Urothelium cell line (cell line): ENCODE results near the gene ZNF579.
"Not testable (repeated sequence)": the region's sequence is repeated elsewhere in the genome, so short reads cannot be mapped to it uniquely, and the experiment has no call there.

ENCODE experiments used
- DNase-seq: peaks from one replicate; pipeline ENCODE4 v3.0.0; 2011; ENCODE audit warnings: low spot score, mixed read lengths
- FAIRE-seq: peaks from 2 replicates; lab custom pipeline; 2011; peaks lifted over from hg19 to GRCh38; lab: Jason Lieb, UNC

The ZNF579 gene

DNA sequence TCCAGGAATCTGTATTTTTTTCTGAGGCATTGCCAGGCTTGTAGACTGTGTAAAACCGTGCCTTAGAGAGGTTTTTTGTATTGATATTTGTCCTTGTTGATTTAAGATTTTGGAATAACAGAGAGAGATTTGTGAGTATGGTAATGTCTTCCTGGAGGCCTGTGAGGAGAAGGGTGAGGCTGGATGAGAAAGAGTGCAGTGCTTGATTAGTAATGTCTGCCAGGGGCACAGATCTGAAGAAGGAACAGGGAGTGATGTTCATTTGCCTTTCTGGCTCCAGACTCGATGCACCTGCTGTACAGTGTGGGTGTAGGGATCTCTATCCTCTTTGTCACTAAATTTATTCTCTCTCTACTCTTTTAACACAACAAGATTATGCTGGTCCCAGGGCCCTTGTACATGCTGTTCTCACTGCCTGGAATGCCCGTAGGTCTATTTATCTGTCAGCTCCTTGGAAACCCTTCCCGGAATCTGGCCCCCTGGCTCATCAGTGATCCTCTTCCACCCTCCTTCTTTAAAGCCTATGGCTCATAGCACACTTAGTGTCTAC, 14.4 kb upstream of the ZNF579 start:
- no peak for DNase-seq
- FAIRE-seq, result no peak

DNA sequence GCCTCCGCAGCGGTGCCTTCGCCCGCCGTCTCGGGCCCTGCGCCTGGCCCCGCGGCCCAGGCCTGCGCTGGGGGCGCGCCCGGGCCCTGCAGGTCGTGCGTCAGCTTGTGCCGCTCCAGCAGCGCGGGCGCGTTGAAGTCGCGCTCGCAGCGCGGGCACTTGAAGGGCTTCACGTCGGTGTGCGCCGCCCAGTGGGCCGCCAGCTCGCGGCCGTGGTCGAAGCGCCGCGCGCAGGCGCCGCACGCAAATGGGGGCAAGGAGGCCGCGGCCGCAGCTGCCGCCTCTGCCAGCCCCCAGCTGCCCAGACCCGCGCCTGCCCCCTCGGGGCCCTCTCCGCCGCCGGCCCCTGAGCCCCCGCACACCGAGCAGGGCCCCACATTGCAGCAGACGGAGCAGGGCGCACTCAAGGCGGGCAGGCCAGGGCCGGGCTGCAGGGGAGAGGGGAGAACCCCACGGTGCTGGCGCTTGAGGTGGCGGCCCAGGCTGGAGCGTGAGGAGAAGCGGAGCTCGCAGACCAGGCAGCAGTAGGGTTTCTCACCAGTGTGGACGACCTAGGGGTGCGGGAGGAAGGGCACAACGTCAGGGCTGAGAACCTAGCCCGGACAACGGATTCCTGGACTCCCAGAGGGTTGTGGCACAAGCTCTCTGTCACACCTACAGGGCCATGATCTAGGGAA, 12.6 kb upstream of the ZNF579 start:
- DNase-seq (no peak), FAIRE-seq (no peak)

- FAIRE-seq, result no peak
- no peak for DNase-seq
Measured at GRCh38 chr19:55592391-55593090, 11.9 kb upstream of the ZNF579 start.

GRCh38 chr19:55591555-55591954, 10.9 kb upstream of the ZNF579 start:
- no peak for FAIRE-seq
- DNase-seq, result no peak

- no peak for DNase-seq
- no peak for FAIRE-seq
Measured at GRCh38 chr19:55590617-55591016, 10.0 kb upstream of the ZNF579 start.

DNA sequence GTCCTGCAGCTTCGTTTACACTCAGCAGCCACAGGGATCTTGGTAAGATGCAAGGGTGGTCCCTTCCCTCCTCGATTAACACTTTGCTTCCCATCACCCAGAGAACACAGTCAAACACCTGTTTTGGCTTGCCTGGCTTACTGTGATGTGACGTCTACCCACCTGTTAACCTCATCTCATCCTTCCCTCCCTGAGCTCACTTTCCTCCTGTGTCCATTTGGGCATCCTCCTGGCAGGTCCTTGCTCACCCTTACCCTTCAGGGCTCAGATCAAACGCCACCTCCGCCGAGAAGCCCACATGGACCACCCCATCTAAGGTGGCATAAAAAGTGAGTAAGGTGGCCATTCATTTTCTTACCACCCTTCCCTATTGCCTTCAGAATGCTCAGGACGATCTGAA, 9.5 kb upstream of the ZNF579 start:
- FAIRE-seq, result no peak
- no peak for DNase-seq

DNA sequence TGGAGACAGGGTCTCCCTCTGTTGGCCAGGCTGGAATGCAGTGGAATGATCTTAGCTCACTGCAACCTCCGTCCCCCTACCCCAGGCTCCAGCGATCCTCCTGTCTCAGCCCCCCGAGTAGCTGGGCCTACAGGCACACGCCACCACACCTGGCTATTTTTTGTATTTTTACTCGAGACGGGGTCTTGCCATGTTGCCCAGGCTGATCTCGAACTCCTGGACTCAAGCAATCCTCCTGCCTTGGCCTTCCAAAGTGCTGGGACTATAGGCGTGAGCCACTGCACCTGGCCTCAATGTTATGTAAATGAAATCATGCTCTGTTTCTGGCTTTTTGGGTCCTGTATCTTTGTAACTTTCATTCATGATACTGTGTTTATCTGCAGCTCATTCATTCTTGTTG, 8.1 kb upstream of the ZNF579 start:
- FAIRE-seq, result no peak
- no peak for DNase-seq

GRCh38 chr19:55586976-55587668, 6.5 kb upstream of the ZNF579 start:
- FAIRE-seq, result peak; percentile 81
- DNase-seq, result peak; percentile 96

- peak; percentile 87 for DNase-seq
Measured at GRCh38 chr19:55585658-55586339, 5.2 kb upstream of the ZNF579 start.

GRCh38 chr19:55584871-55585270, 4.2 kb upstream of the ZNF579 start:
- no peak for DNase-seq
- FAIRE-seq, result no peak

More at GRCh38 chr19:55585658-55586339, 5.2 kb upstream of the ZNF579 start:
- FAIRE-seq, result peak; percentile 78

DNA sequence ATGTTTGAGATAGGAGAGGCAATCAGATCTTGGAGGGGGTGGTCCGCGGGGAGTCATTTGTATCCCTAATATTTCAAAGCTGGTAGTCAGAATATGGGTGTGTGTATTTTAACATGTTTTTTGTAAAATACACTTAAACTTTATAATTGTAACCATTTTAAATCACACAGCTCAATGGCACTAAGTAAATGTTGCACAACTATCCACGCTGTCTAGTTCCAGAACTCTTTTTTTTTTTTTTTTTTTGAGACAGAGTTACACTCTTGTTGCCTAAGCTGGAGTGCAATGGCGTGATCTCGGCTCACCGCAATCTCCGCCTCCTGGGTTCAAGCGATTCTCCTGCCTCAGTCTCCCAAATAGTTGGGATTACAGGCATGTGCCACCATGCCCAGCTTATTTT, 3.2 kb upstream of the ZNF579 start:
- not testable (repeated sequence) for FAIRE-seq

DNA sequence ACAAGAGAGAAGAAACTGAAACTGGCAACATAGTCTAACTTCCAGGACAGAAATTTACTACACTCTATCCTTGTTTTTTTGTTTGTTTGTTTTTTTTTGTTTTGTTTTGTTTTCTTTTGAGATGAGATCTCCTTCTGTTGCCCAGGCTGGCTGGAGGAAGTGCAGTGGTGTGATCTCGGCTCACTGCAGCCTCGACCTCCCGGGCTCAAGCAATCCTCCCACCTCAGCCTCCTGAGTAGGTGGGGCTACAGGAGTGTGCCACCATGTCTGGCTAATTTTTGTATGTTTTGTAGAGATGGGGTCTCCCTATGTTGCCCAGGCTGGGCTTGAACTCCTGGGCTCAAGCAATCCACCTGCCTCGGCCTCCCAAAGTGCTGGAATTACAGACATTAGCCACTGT, 1.6 kb upstream of the ZNF579 start:
- FAIRE-seq, DNase-seq: not testable (repeated sequence)

More for the DNA sequence above, 3.2 kb upstream of the ZNF579 start:
- DNase-seq, result not testable (repeated sequence)

DNA sequence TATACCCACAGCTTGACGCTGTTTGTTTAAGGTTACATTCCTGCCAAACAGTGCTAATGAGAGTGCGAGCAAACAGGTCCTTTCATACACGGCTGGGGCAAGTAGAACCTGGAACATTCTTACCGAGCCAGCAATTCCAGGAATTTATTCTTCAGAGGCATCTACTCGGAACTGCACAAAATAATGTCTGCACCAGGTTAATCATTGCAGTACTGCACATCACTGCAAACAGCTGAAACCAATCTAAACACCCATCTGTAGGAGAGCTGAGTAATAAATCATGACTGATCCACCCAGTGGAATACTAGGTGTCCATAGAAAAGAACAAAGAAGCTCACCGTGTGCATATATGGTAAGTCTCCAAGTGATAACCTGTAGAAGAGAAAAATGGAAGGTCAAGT, 1.2 kb upstream of the ZNF579 start:
- DNase-seq (no peak), FAIRE-seq (no peak)

- DNase-seq, result no peak
- FAIRE-seq, result no peak
Measured at GRCh38 chr19:55581145-55581822, 636 bp upstream of the ZNF579 start.

- no peak for FAIRE-seq
Measured at GRCh38 chr19:55579766-55580621, 654 bp downstream of the ZNF579 start.

GRCh38 chr19:55578761-55579747, 1.6 kb downstream of the ZNF579 start:
- no peak for FAIRE-seq
- no peak for DNase-seq

More at GRCh38 chr19:55579766-55580621, 654 bp downstream of the ZNF579 start:
- DNase-seq, result peak; percentile 30

GRCh38 chr19:55578031-55578760, 2.5 kb downstream of the ZNF579 start:
- FAIRE-seq (no peak), DNase-seq (no peak)

GRCh38 chr19:55576746-55577145, 3.9 kb downstream of the ZNF579 start:
- DNase-seq, result no peak
- no peak for FAIRE-seq
